ENCODE measurements around the gene TCEAL7. TPM values are rescaled to one million over a fixed set of nuclear protein-coding genes. Genes with fewer than 3 reads are reported as not detected.

TCEAL7 gene
- polyA plus RNA-seq, 1 donor (not counting 4 experiments of a cell fraction or from before 2014, with no cell fraction given): 0.25 TPM

DNA sequence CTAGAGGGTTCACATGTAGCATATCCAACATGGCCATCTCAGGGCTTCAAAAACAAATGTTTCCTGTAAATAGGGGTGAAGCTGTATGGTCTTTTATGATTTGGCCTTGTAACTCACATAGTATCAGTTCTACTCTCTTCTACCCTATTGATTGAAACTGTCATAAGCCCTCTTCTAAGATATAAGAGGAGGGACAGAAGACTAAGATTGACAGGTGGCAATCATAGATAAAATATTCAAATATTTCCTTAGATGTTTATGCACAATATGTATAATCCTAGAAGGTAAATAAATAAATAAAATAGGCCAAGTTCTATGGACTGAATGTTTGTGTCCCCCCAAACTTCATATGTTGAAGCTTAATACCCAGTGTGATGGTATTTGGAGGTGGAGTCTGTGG, 39.4 kb downstream of the TCEAL7 start:
- Histone ChIP-seq H3K9me1 (ENCODE audit: control insufficient read depth, extremely low read depth, insufficient read depth, low read length) (no peaks in the 10 kb centered on the region), H2AFZ (ENCODE audit: control insufficient read depth, low read length) (no peak overlapping the region), H3K27me3 (ENCODE audit: control insufficient read depth, extremely low read depth, insufficient read depth, low read length) (no peaks in the 10 kb centered on the region), H3K9me3 (ENCODE audit: control insufficient read depth, low read depth, low read length) (no peaks in the 10 kb centered on the region), H3K79me2 (ENCODE audit: control insufficient read depth, insufficient read depth, low read length) (no peaks in the 10 kb centered on the region), H3K4me3 (ENCODE audit: control insufficient read depth in 2 of 3, extremely low read depth in 1 of 3, insufficient read depth in 2 of 3, low read depth in 1 of 3, low read length in 3 of 3) (no peak overlapping the region), H3K4me1 (ENCODE audit: control insufficient read depth, extremely low read depth, insufficient read depth, low read length) (peaks cover 15% of the 10 kb centered on the region), H3K9ac (ENCODE audit: control insufficient read depth, extremely low read depth, insufficient read depth, low read length) (no peak overlapping the region), H4K20me1 (ENCODE audit: control insufficient read depth, extremely low read depth, insufficient read depth, low read length) (no peaks in the 10 kb centered on the region), H3K27ac (ENCODE audit: control insufficient read depth, insufficient read depth, low read length) (no peak overlapping the region), H3K36me3 (ENCODE audit: control insufficient read depth in 2 of 2, extremely low read depth in 1 of 2, insufficient read depth in 2 of 2, low read length in 2 of 2) (no peaks in the 10 kb centered on the region), H3K4me2 (ENCODE audit: control insufficient read depth, extremely low read depth, insufficient read depth, low read depth, low read length) (no peak overlapping the region)
- FAIRE-seq (no peak), DNase-seq (ENCODE audit: low read depth, low spot score) (no peak)
- no peak for TF ChIP-seq EZH2 (IDR thresholded peaks at IDR 0.05; ENCODE audit: low read length)
- TF ChIP-seq, protein P1, sequence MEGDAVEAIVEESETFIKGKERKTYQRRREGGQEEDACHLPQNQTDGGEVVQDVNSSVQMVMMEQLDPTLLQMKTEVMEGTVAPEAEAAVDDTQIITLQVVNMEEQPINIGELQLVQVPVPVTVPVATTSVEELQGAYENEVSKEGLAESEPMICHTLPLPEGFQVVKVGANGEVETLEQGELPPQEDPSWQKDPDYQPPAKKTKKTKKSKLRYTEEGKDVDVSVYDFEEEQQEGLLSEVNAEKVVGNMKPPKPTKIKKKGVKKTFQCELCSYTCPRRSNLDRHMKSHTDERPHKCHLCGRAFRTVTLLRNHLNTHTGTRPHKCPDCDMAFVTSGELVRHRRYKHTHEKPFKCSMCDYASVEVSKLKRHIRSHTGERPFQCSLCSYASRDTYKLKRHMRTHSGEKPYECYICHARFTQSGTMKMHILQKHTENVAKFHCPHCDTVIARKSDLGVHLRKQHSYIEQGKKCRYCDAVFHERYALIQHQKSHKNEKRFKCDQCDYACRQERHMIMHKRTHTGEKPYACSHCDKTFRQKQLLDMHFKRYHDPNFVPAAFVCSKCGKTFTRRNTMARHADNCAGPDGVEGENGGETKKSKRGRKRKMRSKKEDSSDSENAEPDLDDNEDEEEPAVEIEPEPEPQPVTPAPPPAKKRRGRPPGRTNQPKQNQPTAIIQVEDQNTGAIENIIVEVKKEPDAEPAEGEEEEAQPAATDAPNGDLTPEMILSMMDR (optimal IDR thresholded peaks at IDR 0.05 in 1 of 3, IDR thresholded peaks at IDR 0.05 in 1 of 3, conservative IDR thresholded peaks at IDR 0.05 in 1 of 3; ENCODE audit: extremely low read depth in 1 of 3, insufficient read depth in 2 of 3, low read length in 3 of 3): no peak
- dilution Hi-C loops (cut with MboI; ENCODE audit: extremely low pct_ligation_motif_present, low sequenced_read_pairs): no loop called here

DNA sequence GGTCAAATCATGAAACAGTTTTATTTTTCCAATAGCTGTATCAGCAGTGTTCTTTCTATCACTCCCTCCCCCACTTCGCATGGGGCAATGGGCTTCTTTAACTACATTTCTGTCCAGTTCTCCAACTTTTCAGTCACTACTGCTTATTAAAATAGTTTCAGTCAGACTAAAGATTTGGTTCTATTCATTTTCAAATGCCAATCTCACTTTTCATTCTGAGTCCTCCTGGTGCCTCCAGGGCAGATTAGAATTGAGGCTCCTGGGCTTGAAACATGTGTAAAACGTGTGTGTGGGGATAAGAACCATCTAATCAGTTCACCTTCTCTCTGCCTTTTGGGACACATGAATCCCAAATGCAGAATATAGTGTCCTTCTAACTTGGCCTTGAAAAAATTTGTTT, 42.8 kb downstream of the TCEAL7 start:
- Histone ChIP-seq H3K9me1 (ENCODE audit: control insufficient read depth, extremely low read depth, insufficient read depth, low read length) (no peaks in the 10 kb centered on the region), H3K4me1 (ENCODE audit: control insufficient read depth, extremely low read depth, insufficient read depth, low read length) (peaks cover 6% of the 10 kb centered on the region), H3K9ac (ENCODE audit: control insufficient read depth, extremely low read depth, insufficient read depth, low read length) (no peak overlapping the region), H3K4me2 (ENCODE audit: control insufficient read depth, extremely low read depth, insufficient read depth, low read depth, low read length) (no peak overlapping the region), H4K20me1 (ENCODE audit: control insufficient read depth, extremely low read depth, insufficient read depth, low read length) (no peaks in the 10 kb centered on the region), H3K79me2 (ENCODE audit: control insufficient read depth, insufficient read depth, low read length) (no peaks in the 10 kb centered on the region), H3K9me3 (ENCODE audit: control insufficient read depth, low read depth, low read length) (no peaks in the 10 kb centered on the region), H2AFZ (ENCODE audit: control insufficient read depth, low read length) (no peak overlapping the region), H3K4me3 (ENCODE audit: control insufficient read depth in 2 of 3, extremely low read depth in 1 of 3, insufficient read depth in 2 of 3, low read depth in 1 of 3, low read length in 3 of 3) (no peak overlapping the region), H3K27ac (ENCODE audit: control insufficient read depth, insufficient read depth, low read length) (no peak overlapping the region), H3K36me3 (ENCODE audit: control insufficient read depth in 2 of 2, extremely low read depth in 1 of 2, insufficient read depth in 2 of 2, low read length in 2 of 2) (no peaks in the 10 kb centered on the region), H3K27me3 (ENCODE audit: control insufficient read depth, extremely low read depth, insufficient read depth, low read length) (no peaks in the 10 kb centered on the region)
- dilution Hi-C loops (cut with MboI; ENCODE audit: extremely low pct_ligation_motif_present, low sequenced_read_pairs): no loop called here
- no peak for TF ChIP-seq EZH2 (IDR thresholded peaks at IDR 0.05; ENCODE audit: low read length)
- TF ChIP-seq, protein P1 (optimal IDR thresholded peaks at IDR 0.05 in 1 of 3, IDR thresholded peaks at IDR 0.05 in 1 of 3, conservative IDR thresholded peaks at IDR 0.05 in 1 of 3; ENCODE audit: extremely low read depth in 1 of 3, insufficient read depth in 2 of 3, low read length in 3 of 3): no peak
- DNase-seq (ENCODE audit: low read depth, low spot score) (no peak), FAIRE-seq (no peak)

All from keratinocyte (primary cell).